ENCODE data around the gene RNF187. TPM values are rescaled to one million over a fixed set of nuclear protein-coding genes. Genes with fewer than 3 reads are reported as not detected.
"Not testable (repeated sequence)": the region's sequence is repeated elsewhere in the genome, so short reads cannot be mapped to it uniquely, and the experiment has no call there.

Gene RNF187
- polyA plus RNA-seq, 3 donors from 2014 or later, result 13.9 to 42.4 (median 24.8) TPM

- Mint-ChIP-seq H3K4me3 (no peak overlapping the region), H3K27me3 (ENCODE audit: low read depth in 3 of 3) (peaks cover 0 to 9% (median 5%) of the 10 kb centered on the region in 3 donors), H3K4me1 (peaks cover 22 to 23% of the 10 kb centered on the region in 2 donors), H3K36me3 (peaks cover 15 to 30% (median 16%) of the 10 kb centered on the region in 3 donors), H3K9me3 (no peaks in the 10 kb centered on the region), H3K27ac (peak overlapping the region in 1 of 6 donors; percentile 39)
- no peak for DNase-seq
Observed at GRCh38 chr1:228497206-228497605, 10.0 kb downstream of the RNF187 start.

- Mint-ChIP-seq H3K36me3 (peaks cover 15 to 30% (median 16%) of the 10 kb centered on the region in 3 donors), H3K27me3 (ENCODE audit: low read depth in 3 of 3) (peaks cover 0 to 9% (median 5%) of the 10 kb centered on the region in 3 donors), H3K27ac (peak overlapping the region in 1 of 6 donors; percentile 69), H3K4me3 (no peak overlapping the region), H3K4me1 (peaks cover 22 to 23% of the 10 kb centered on the region in 2 donors), H3K9me3 (no peaks in the 10 kb centered on the region)
- DNase-seq, result no peak
Observed at GRCh38 chr1:228497817-228498216, 10.6 kb downstream of the RNF187 start.

GRCh38 chr1:228500143-228500734 lies 13.1 kb downstream of the RNF187 start:
- peak in 1 of 3 donors; percentile 6 for DNase-seq
- peaks cover 6 to 19% (median 15%) of the 10 kb centered on the region in 3 donors for H3K36me3 Mint-ChIP-seq
- H3K4me1 Mint-ChIP-seq, result peaks cover 20 to 22% of the 10 kb centered on the region in 2 donors
- H3K9me3 Mint-ChIP-seq, result no peaks in the 10 kb centered on the region
- H3K4me3 Mint-ChIP-seq, result peak overlapping the region; percentile 77 to 89 (median 85)
- peaks cover 4 to 11% (median 5%) of the 10 kb centered on the region in 3 donors for H3K27me3 Mint-ChIP-seq (ENCODE audit: low read depth in 3 of 3)
- H3K27ac Mint-ChIP-seq, result peak overlapping the region; percentile 22 to 74 (median 57)

GRCh38 chr1:228500901-228501871 lies 14.0 kb downstream of the RNF187 start:
- peaks cover 4 to 11% (median 5%) of the 10 kb centered on the region in 3 donors for H3K27me3 Mint-ChIP-seq (ENCODE audit: low read depth in 3 of 3)
- H3K36me3 Mint-ChIP-seq, result peaks cover 3 to 16% (median 11%) of the 10 kb centered on the region in 3 donors
- peak overlapping the region; percentile 77 to 89 (median 85) for H3K4me3 Mint-ChIP-seq

GRCh38 chr1:228502522-228502921 lies 15.3 kb downstream of the RNF187 start:
- H3K9me3 Mint-ChIP-seq, result peaks cover 0 to 2% (median 0%) of the 10 kb centered on the region in 6 donors
- H3K27me3 Mint-ChIP-seq (ENCODE audit: low read depth in 3 of 3), result peaks cover 4 to 11% (median 5%) of the 10 kb centered on the region in 3 donors
- H3K4me3 Mint-ChIP-seq, result no peak overlapping the region
- peaks cover 20 to 22% of the 10 kb centered on the region in 2 donors for H3K4me1 Mint-ChIP-seq
- H3K27ac Mint-ChIP-seq, result no peak overlapping the region
- H3K36me3 Mint-ChIP-seq, result peaks cover 0 to 7% (median 4%) of the 10 kb centered on the region in 3 donors
- no peak for DNase-seq

More at GRCh38 chr1:228500901-228501871, 14.0 kb downstream of the RNF187 start:
- Mint-ChIP-seq H3K9me3 (no peaks in the 10 kb centered on the region), H3K27ac (peak overlapping the region; percentile 22 to 89 (median 66)), H3K4me1 (peaks cover 20 to 22% of the 10 kb centered on the region in 2 donors)
- peak; percentile 82 to 86 (median 84) for DNase-seq

GRCh38 chr1:228505944-228506343 lies 18.8 kb downstream of the RNF187 start:
- H3K9me3 Mint-ChIP-seq; H3K36me3 Mint-ChIP-seq; DNase-seq; H3K4me3 Mint-ChIP-seq; H3K4me1 Mint-ChIP-seq; H3K27ac Mint-ChIP-seq; H3K27me3 Mint-ChIP-seq (ENCODE audit: low read depth in 3 of 3): not testable (repeated sequence)

GRCh38 chr1:228507961-228508652 lies 20.9 kb downstream of the RNF187 start:
- DNase-seq, result no peak
- H3K27ac Mint-ChIP-seq, result no peak overlapping the region
- H3K27me3 Mint-ChIP-seq (ENCODE audit: low read depth in 3 of 3), result peaks cover 2 to 5% (median 2%) of the 10 kb centered on the region in 3 donors
- H3K4me3 Mint-ChIP-seq, result no peak overlapping the region
- H3K4me1 Mint-ChIP-seq, result no peaks in the 10 kb centered on the region
- H3K9me3 Mint-ChIP-seq, result peaks cover 0 to 3% (median 0%) of the 10 kb centered on the region in 6 donors
- H3K36me3 Mint-ChIP-seq, result peaks cover 0 to 5% (median 0%) of the 10 kb centered on the region in 3 donors

GRCh38 chr1:228508840-228509415 lies 21.7 kb downstream of the RNF187 start:
- Mint-ChIP-seq H3K4me1 (no peaks in the 10 kb centered on the region), H3K27ac (no peak overlapping the region), H3K4me3 (no peak overlapping the region), H3K9me3 (peaks cover 0 to 3% (median 0%) of the 10 kb centered on the region in 6 donors), H3K27me3 (ENCODE audit: low read depth in 3 of 3) (peaks cover 2 to 5% (median 2%) of the 10 kb centered on the region in 3 donors), H3K36me3 (peaks cover 0 to 5% (median 0%) of the 10 kb centered on the region in 3 donors)
- no peak for DNase-seq

GRCh38 chr1:228510101-228510802 lies 23.1 kb downstream of the RNF187 start:
- no peak for DNase-seq
- Mint-ChIP-seq H3K27me3 (ENCODE audit: low read depth in 3 of 3) (peaks cover 0 to 2% (median 0%) of the 10 kb centered on the region in 3 donors), H3K4me3 (no peak overlapping the region), H3K9me3 (peaks cover 0 to 3% (median 0%) of the 10 kb centered on the region in 6 donors), H3K36me3 (peaks cover 0 to 5% (median 0%) of the 10 kb centered on the region in 3 donors), H3K4me1 (no peaks in the 10 kb centered on the region), H3K27ac (no peak overlapping the region)

GRCh38 chr1:228510803-228511413 lies 23.7 kb downstream of the RNF187 start:
- H3K27me3 Mint-ChIP-seq (ENCODE audit: low read depth in 3 of 3), result peaks cover 0 to 2% (median 0%) of the 10 kb centered on the region in 3 donors

GRCh38 chr1:228511546-228512445 lies 24.6 kb downstream of the RNF187 start:
- no peak overlapping the region for H3K27ac Mint-ChIP-seq
- DNase-seq, result no peak
- no peak overlapping the region for H3K4me3 Mint-ChIP-seq
- H3K36me3 Mint-ChIP-seq, result peaks cover 0 to 5% (median 0%) of the 10 kb centered on the region in 3 donors
- H3K9me3 Mint-ChIP-seq, result peaks cover 0 to 2% (median 0%) of the 10 kb centered on the region in 6 donors
- H3K27me3 Mint-ChIP-seq (ENCODE audit: low read depth in 3 of 3), result peaks cover 0 to 2% (median 2%) of the 10 kb centered on the region in 3 donors
- H3K4me1 Mint-ChIP-seq, result no peaks in the 10 kb centered on the region

More at GRCh38 chr1:228510803-228511413, 23.7 kb downstream of the RNF187 start:
- Mint-ChIP-seq H3K27ac (peak overlapping the region in 1 of 6 donors; percentile 20), H3K9me3 (peaks cover 0 to 3% (median 0%) of the 10 kb centered on the region in 6 donors), H3K36me3 (peaks cover 0 to 5% (median 0%) of the 10 kb centered on the region in 3 donors), H3K4me3 (no peak overlapping the region), H3K4me1 (no peaks in the 10 kb centered on the region)
- no peak for DNase-seq

Data from immature natural killer cell (primary cell).